ENCODE data around the gene CNPY1. TPM values are rescaled to one million over a fixed set of nuclear protein-coding genes. Genes with fewer than 3 reads are reported as not detected.

The CNPY1 gene
- total and polyA plus RNA-seq, 4 donors = not detected

- Histone ChIP-seq H3K36me3 (ENCODE audit: control insufficient read depth in 4 of 4, insufficient read depth in 3 of 4, low read depth in 1 of 4, low read length in 3 of 4) (peaks cover 0 to 1% (median 0%) of the 10 kb centered on the region in 4 donors), H3K27ac (ENCODE audit: low read depth in 1 of 2, low read length in 2 of 2) (no peak overlapping the region), H3K4me1 (ENCODE audit: control insufficient read depth in 4 of 4, insufficient read depth in 4 of 4, low read length in 3 of 4) (peaks cover 6 to 20% (median 14%) of the 10 kb centered on the region in 4 donors), H3K4me3 (ENCODE audit: low read depth in 1 of 3, low read length in 3 of 3) (no peak overlapping the region), H3K9me3 (ENCODE audit: control insufficient read depth in 4 of 4, low read length in 3 of 4) (no peaks in the 10 kb centered on the region), H3K9ac (ENCODE audit: low read depth in 1 of 2, low read length in 2 of 2) (no peak overlapping the region), H3K27me3 (ENCODE audit: control insufficient read depth in 4 of 4, insufficient read depth in 4 of 4, low read length in 3 of 4) (peaks cover 17 to 53% (median 36%) of the 10 kb centered on the region in 4 donors)
- DNase-seq (ENCODE audit: low spot score) = no peak
- TF ChIP-seq EGR1 (IDR thresholded peaks at IDR 0.05; ENCODE audit: low read depth in 2 of 2) (no peak), HNF4G (IDR thresholded peaks at IDR 0.05) (no peak), REST (IDR thresholded peaks at IDR 0.05) (no peak), FOXA2 (IDR thresholded peaks at IDR 0.05) (no peak), JUND (IDR thresholded peaks at IDR 0.05) (no peak)
- 10% methylated on average over 33 of the region's 33 CpGs for WGBS
Measured at GRCh38 chr7:155464948-155465739, 81.2 kb downstream of the CNPY1 start.

- H3K4me1 ChIP-seq (ENCODE audit: control insufficient read depth in 4 of 4, insufficient read depth in 4 of 4, low read length in 3 of 4) = peaks cover 6 to 20% (median 14%) of the 10 kb centered on the region in 4 donors
- no peak overlapping the region for H3K4me3 ChIP-seq (ENCODE audit: low read depth in 1 of 3, low read length in 3 of 3)
- no peak for TF ChIP-seq RAD21 (IDR thresholded peaks at IDR 0.05)
- no peak overlapping the region for H3K27ac ChIP-seq (ENCODE audit: low read depth in 1 of 2, low read length in 2 of 2)
- H3K36me3 ChIP-seq (ENCODE audit: control insufficient read depth in 4 of 4, insufficient read depth in 3 of 4, low read depth in 1 of 4, low read length in 3 of 4) = peaks cover 0 to 1% (median 0%) of the 10 kb centered on the region in 4 donors
- H3K9me3 ChIP-seq (ENCODE audit: control insufficient read depth in 4 of 4, low read length in 3 of 4) = no peaks in the 10 kb centered on the region
- H3K27me3 ChIP-seq (ENCODE audit: control insufficient read depth in 4 of 4, insufficient read depth in 4 of 4, low read length in 3 of 4) = peaks cover 17 to 52% (median 34%) of the 10 kb centered on the region in 4 donors
- DNase-seq (ENCODE audit: low spot score) = no peak
- WGBS = 10% methylated on average over 6 of the region's 6 CpGs
- no peak overlapping the region for H3K9ac ChIP-seq (ENCODE audit: low read depth in 1 of 2, low read length in 2 of 2)
Measured at GRCh38 chr7:155464183-155464582, 82.2 kb downstream of the CNPY1 start.

- TF ChIP-seq YY1 (IDR thresholded peaks at IDR 0.05) = no peak
- no peak for TF ChIP-seq REST (IDR thresholded peaks at IDR 0.05)
- DNase-seq (ENCODE audit: low spot score) = no peak
- no peak overlapping the region for H3K9ac ChIP-seq (ENCODE audit: low read depth in 1 of 2, low read length in 2 of 2)
- no peaks in the 10 kb centered on the region for H3K9me3 ChIP-seq (ENCODE audit: control insufficient read depth in 4 of 4, low read length in 3 of 4)
- WGBS = 16% methylated on average over 15 of the region's 15 CpGs
- peaks cover 19 to 49% (median 35%) of the 10 kb centered on the region in 4 donors for H3K27me3 ChIP-seq (ENCODE audit: control insufficient read depth in 4 of 4, insufficient read depth in 4 of 4, low read length in 3 of 4)
- no peak overlapping the region for H3K4me3 ChIP-seq (ENCODE audit: low read depth in 1 of 3, low read length in 3 of 3)
- peaks cover 0 to 1% (median 0%) of the 10 kb centered on the region in 4 donors for H3K36me3 ChIP-seq (ENCODE audit: control insufficient read depth in 4 of 4, insufficient read depth in 3 of 4, low read depth in 1 of 4, low read length in 3 of 4)
- H3K27ac ChIP-seq (ENCODE audit: low read depth in 1 of 2, low read length in 2 of 2) = no peak overlapping the region
- peaks cover 9 to 25% (median 20%) of the 10 kb centered on the region in 4 donors for H3K4me1 ChIP-seq (ENCODE audit: control insufficient read depth in 4 of 4, insufficient read depth in 4 of 4, low read length in 3 of 4)
Measured at GRCh38 chr7:155463114-155463811, 83.1 kb downstream of the CNPY1 start.
